ENCODE measurements around the gene FAM47E. TPM values are rescaled to one million over a fixed set of nuclear protein-coding genes. Genes with fewer than 3 reads are reported as not detected.

Gene FAM47E
- total and polyA plus RNA-seq, 2 of the 13 experiments (the other 11 are each of a cell fraction or from before 2014, with no cell fraction given), result 0.33 to 0.66 TPM

GRCh38 chr4:76206222-76206942 lies 45.1 kb upstream of the FAM47E start:
- no peak for FAIRE-seq
- Histone ChIP-seq H3K4me3 (replicated peaks in 1 of 3; ENCODE audit: insufficient read depth in 1 of 3, low read depth in 2 of 3, low read length in 3 of 3) (no peak overlapping the region), H3K9me3 (ENCODE audit: low read length) (no peaks in the 10 kb centered on the region), H3K9ac (ENCODE audit: insufficient read depth, low read depth, low read length) (no peak overlapping the region), H3K36me3 (replicated peaks in 1 of 2; ENCODE audit: control insufficient read depth in 1 of 2, insufficient read depth in 2 of 2, low read length in 2 of 2) (peaks cover 2 to 3% of the 10 kb centered on the region in 2 experiments; a peak in 1 of 5 replicates), H2AFZ (ENCODE audit: low read length) (no peak overlapping the region), H3K79me2 (ENCODE audit: insufficient read depth, low read length) (peaks cover 64% of the 10 kb centered on the region), H3K27ac (ENCODE audit: extremely low read length, insufficient read depth, low read length) (no peak overlapping the region), H3K27me3 (ENCODE audit: control insufficient read depth in 1 of 2, insufficient read depth in 2 of 2, low read length in 2 of 2) (no peaks in the 10 kb centered on the region), H3K4me2 (ENCODE audit: low read depth, low read length) (no peak overlapping the region), H3K4me1 (ENCODE audit: insufficient read depth, low read length) (peaks cover 36% of the 10 kb centered on the region), H4K20me1 (ENCODE audit: insufficient read depth, low read length) (no peaks in the 10 kb centered on the region)
- DNase-seq (ENCODE audit: low spot score), result no peak
- CTCF ChIA-PET (ENCODE audit: low intra/inter-chr PET ratio, low total read pairs), result no interaction called here
- ATAC-seq, result no peak
- TF ChIP-seq ARID5B (CRISPR knock-in tag; IDR thresholded peaks at IDR 0.05), result no peak
- TF ChIP-seq ZNF101 (CRISPR knock-in tag; IDR thresholded peaks at IDR 0.05; ENCODE audit: borderline replicate concordance, low read depth), result no peak
- TF ChIP-seq ZNF720 (CRISPR knock-in tag; IDR thresholded peaks at IDR 0.05), result no peak
- no peak for TF ChIP-seq NFYC (CRISPR knock-in tag; IDR thresholded peaks at IDR 0.05)
- TF ChIP-seq AHDC1 (CRISPR knock-in tag; IDR thresholded peaks at IDR 0.05; ENCODE audit: borderline replicate concordance), result no peak
- no peak for TF ChIP-seq ZSCAN22 (CRISPR knock-in tag; IDR thresholded peaks at IDR 0.05)
- TF ChIP-seq SKI (IDR thresholded peaks at IDR 0.05; ENCODE audit: partially characterized antibody), result no peak
- TF ChIP-seq REPIN1 (CRISPR knock-in tag; IDR thresholded peaks at IDR 0.05; ENCODE audit: borderline replicate concordance, low read depth), result no peak
- TF ChIP-seq HNF4G (IDR thresholded peaks at IDR 0.05; ENCODE audit: borderline replicate concordance, low read depth, low read length), result no peak
- no peak for TF ChIP-seq HNF4G (CRISPR knock-in tag; IDR thresholded peaks at IDR 0.05; ENCODE audit: borderline replicate concordance, low read depth)
- no peak for TF ChIP-seq ZNF451 (CRISPR knock-in tag; IDR thresholded peaks at IDR 0.05)
- TF ChIP-seq THAP11 (CRISPR knock-in tag; IDR thresholded peaks at IDR 0.05), result no peak
- TF ChIP-seq PHF21A (CRISPR knock-in tag; IDR thresholded peaks at IDR 0.05), result no peak
- POLR2A ChIA-PET, result no interaction called here
- in situ Hi-C loops (cut with HindIII; ENCODE audit: extremely low pct_ligation_motif_present, low pct_unique_long_range_greater_than_20kb) (no loop called here), intact Hi-C loops (cut with micrococcal nuclease; ENCODE audit: unreplicated experiment) (no loop called here)
- no TSS peak for BruUV-seq (replicated peaks)
- 97% methylated on average over 7 of the region's 7 CpGs for WGBS (ENCODE audit: low lambda C conversion rate)
